CD4-positive, alpha-beta T cell treated with Interleukin-17A for 1 hour (primary cell): ENCODE measurements around the gene HELT.

Source experiments
- DNase-seq: peaks from one replicate; pipeline ENCODE4 v3.0.0-alpha.2; 2020

HELT gene

DNA sequence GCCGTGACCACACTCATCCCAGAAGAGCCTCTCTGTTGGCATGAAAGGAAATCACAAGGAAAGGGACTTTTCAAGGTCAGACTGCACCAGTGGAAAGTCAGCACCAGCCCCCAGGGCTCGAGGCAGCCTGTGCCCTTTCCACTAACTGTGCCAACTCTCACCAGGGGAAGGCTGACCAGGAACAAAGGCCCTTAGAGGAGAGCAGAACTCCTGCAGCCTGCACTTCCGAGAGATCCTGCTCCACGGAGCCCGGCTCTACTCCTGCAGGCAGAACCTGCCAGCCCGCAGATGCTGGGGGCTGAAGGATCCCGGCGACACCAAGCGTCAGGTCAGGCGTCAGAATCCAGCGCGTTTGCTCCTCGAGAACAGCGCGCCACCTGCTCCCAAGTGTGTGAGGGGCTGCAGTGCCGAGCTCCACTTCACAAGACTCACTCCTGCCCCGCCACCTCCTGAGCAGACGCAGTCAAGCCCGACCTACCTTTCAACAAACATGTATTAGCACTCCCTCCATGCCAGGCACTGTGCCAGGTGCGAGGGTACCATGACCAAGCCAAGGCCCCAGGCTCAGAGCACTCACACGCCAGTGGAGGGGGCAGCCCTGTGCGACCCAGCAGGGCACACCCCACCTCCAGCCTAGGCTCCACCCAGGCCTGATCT, 13.6 kb upstream of the HELT start:
- DNase-seq = no peak

GRCh38 chr4:185005219-185005819, 13.0 kb upstream of the HELT start:
- peak; percentile 71 for DNase-seq

DNA sequence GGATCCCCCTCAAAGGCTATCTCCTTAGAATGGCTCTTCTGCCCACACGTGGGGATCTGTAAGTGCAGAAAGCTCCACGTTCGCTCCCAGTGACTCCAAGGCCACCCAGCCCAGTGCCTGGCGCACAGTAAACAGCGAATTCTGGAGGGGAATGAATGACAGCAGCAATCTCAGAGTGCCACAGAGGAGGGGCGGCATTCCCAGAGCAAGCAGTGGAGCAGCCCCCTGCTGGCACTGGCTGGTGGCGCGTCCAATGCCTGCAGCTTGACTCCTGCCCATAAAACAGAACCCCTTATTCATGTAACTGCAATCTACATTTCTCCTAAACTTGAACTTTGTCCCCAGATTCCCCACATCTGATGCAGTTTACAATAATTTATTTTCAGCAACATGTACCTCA, 6.9 kb upstream of the HELT start:
- DNase-seq = no peak

GRCh38 chr4:185013417-185014125, 4.7 kb upstream of the HELT start:
- DNase-seq = no peak

- no peak for DNase-seq
Observed at GRCh38 chr4:185015108-185015507, 3.2 kb upstream of the HELT start.

DNA sequence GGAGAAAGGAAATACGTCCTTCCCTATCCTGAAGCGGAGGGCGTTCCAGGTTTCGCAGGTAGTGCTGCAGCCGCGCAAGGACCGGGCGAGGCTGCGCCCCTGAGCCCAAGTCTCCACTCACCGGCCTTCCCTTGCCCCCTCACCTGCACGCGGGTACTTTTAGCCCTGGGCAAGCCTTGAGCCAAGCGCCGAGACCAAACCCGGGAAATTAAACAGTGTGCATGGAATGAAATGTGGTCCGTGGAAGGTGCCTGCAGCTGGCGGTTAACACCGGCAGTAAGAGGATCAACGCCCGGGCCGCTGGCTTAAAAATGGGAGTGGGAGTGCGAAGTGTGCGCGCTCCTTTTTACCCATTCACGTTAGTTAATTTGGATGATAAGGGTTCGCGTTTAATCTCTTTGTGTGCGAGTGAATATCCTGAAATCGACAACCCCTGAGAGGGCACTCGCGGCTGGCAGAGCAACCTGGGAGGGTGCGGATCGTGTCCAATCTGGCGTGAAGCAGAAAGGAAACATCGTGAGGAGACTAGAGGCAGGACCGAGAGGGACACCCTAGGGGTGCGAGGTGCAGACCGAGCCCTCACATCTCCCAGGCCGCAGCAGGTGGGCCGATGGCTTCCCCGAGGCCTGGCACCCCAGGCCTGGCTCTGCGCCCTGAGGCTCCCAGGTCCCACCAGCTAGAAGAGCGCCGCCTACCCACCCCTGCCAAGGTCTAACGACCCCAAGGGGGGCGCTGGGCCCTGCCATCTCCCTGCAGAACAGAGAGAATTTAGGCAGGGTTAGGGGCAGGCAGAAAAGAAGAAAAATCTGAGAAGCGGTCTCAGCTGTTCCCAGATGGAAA, 2.0 kb upstream of the HELT start:
- no peak for DNase-seq

DNA sequence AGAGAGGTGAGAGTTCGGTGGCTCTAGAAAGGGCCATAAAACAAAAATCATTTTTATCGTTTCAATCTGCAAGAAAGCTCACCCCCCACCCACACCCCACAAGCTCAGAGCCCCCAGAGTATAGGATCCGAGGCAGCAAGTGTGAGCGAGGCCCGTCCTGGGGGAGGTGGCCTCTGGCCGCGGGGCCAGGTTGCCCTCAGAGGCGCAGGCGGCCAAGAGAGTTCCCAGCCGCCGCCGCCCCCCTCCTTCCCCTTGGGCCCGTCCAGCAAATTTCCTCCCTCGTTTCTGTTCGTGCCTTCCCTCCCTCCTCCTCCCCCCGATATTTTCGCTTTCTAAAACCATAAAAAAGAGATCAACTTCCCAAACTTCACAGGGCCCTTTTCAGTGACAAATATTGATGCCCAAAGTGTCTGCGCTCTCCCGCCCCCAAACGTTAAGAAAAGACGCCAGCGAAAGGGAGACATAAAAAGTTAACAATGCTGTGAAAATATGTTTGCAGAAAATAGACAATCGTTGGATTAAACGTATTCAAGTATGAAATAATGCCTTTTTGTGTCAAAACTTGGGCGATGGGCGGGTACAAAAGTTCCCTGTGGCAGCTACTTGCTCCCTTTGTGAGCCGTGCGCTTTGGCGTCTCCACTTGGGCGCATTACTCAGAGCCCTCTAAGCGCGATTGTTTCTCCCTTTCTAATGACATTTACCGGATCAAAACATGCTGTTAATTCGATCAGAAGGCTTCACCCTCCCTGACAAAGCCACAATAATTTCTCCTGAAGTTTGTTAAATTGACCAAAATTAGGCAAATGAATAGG, 1.1 kb upstream of the HELT start:
- no peak for DNase-seq

DNA sequence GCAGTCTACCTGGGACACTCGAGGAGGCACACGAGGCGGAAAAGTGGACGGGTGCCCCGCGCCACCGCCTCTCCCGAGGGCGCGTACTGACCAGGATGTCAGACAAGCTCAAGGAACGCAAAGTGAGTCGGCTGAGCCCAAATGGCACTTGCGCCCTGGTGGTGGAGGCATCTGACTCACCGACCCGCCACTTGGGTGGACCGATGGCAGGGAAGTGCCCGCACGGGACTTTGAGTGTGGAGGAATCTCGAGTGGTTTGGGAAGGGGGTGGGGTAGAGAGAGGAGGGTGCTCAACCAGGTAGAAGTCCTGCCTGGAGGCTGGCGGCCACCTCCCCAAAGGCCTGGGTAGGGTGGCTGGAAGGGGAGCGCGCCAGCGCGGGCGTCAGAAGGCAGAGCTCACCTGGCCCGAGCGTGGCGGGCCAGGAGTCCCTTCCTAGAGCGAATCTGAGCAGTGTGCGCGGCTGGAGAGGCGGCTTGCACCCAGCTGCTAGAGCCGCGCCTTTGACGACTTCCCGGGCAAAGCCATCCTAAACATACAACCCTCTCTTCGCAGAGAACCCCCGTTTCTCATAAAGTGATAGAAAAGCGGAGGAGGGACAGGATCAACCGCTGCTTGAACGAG, 655 bp downstream of the HELT start:
- no peak for DNase-seq

DNA sequence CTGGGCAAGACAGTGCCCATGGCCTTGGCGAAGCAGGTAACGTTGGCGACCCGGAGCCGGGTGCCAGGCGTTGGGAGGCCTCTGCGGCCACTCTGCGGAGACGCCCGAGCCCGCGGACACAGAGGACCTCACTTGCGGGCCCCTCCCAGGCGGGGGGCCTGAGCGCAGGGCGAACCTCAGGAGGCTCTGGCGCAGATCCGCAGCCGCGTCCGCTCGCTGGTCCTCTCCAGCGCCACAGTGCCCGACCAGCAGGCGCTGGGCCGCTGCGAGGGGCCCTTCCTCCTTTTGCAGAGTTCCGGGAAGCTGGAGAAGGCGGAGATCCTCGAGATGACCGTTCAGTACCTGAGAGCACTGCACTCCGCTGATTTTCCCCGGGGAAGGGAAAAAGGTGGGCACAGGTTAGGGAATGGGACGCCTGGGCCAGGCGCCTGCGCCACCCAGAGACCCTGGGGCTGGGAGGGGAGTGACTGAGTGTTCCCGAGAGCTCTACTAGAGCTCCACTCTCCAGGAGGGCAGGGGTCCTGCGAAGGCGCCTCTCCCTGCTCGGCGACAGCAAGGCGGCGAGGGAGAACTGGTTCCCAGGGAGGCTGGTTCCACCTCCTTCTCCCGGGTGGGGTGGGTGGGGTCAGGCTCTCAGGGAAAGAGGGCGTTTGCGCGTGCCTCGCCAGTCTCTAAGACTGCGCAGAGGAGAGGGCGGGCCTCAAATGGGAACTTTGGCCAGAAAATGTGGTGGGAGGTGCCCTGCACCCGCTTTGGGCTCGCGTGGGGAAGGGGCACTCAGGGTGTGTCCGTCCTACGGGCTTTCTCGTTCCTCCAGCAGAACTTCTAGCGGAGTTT, 1.4 kb downstream of the HELT start:
- DNase-seq = no peak

- no peak for DNase-seq
Observed at GRCh38 chr4:185020293-185020808, 2.1 kb downstream of the HELT start.

DNA sequence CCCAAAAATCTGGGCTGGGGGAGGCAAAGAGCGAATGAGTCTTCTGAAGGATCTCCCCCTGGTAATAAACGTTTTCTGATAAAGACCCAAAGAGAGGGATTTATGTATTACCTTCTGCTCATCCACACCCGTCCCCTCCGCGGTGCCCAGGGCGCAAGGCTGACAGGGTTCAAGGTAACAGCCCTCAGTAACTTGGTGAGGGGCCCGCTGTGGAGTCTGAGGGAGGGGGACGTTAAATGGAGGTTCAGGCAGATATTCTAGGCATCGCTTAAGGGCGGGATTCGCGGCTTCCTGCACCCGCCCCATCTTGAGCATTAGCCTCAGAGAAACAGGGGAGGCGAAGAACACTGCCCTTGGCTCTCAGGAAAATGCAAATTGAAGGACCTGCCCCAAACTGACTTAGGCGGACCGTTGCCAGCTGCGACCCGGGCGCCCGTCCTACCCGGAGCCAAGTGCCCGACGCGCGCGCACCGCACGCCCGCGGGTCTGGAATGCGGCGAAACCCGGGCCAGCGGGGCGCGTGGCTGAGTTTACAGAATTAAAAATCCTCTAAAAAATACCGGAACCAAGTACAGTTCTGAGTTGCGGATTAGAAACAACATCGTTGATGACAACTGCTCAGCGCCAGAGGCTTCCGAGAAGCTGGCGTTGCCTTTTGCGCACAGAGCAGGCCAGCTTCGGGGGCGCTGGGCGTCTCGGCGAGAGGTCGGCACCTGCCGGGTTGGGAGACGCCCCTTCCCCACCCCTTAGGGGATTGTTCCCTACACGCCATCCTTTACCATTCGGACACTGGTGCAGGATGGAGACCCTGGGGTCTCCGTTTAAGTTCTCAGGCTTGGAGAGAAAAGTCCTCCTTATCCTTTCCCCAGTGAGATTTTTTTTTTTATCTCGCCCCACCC, 2.8 kb downstream of the HELT start:
- DNase-seq = no peak

DNA sequence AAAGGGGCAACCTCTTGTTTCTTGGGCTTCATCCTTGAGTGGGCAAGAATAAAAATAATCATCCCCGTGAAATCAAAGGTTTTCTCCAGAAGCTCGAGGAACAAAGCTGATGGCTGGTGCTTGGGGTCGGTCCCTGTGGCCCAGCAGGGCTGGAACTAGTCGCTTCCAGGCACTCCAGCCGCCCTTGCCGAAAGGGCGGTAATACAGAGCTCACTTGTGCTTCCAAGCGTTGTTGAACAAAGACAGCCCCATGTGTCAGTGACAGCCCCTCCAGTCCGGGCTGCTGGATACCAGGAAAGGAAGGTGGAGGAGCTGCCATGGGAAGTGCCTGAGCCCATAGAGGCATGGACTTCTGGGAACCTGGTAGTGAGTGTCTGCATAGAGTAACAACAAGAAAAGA, 5.2 kb downstream of the HELT start:
- no peak for DNase-seq

DNA sequence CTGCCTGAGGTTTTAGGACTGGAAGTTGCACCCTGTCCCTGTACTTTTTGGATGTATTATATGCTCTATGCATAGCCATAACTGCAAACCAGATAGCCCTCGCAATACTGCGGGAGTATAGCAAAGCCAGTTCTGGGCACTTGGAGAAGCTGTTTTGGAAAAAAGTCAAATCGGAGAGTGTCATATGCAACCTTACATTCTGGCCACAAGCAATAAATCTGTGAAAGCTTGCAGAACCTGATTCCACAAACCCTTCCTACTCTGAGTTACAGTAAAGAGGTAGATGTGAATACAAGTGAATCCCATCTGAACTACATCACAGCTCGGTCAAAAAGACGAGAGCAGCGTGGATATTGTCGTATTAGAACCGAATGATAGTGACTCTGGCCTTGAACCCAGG, 10.3 kb downstream of the HELT start:
- DNase-seq = no peak

DNA sequence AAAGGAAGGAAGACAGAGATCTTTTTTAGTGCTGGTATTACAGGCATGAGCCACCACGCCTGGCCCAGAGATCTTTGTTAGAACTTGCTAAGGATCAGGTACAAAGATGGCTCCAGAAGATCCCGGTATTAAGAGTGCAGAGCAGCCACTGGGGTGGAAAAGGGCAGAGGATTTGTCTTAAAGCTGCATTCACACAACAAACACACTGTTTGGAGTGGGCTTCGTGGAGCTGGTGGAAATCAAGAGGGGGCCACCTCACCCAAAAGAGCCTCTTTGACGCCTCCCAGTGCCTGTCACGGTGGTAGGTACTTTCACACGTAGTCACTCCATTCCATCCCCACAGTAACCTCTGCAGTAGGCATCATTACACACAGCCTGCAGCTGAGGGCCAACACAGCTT, 13.3 kb downstream of the HELT start:
- DNase-seq = no peak

GRCh38 chr4:185033072-185033471, 14.8 kb downstream of the HELT start:
- DNase-seq = no peak

DNA sequence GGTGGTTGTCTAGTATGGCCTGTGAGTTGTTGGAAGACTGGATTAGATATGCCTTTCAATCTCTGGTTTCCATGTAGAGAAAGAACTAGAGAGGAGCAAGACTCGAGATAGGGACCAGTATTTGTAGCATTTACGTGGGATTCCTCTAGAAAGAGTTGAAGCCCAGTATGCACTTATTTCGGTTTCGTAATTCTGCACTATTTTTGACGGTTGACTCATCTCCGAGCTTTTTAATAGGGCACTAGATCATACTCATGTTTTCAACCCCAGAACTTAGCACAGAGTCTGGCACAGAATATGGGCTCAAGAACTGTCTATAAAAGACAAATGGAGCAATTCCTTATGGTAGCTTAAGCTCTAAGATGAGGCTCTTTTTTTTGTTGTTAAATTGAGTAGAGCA, 15.7 kb downstream of the HELT start:
- no peak for DNase-seq

- DNase-seq = no peak
Observed at GRCh38 chr4:185035284-185035683, 17.0 kb downstream of the HELT start.

- no peak for DNase-seq
Observed at GRCh38 chr4:185036019-185036418, 17.7 kb downstream of the HELT start.

GRCh38 chr4:185036842-185037241, 18.6 kb downstream of the HELT start:
- DNase-seq = no peak
